Activated T-helper 2 cell treated with anti-CD3 and anti-CD28 coated beads, Interferon-gamma antibody, Interleukin-2, Interleukin-4, amounts not matched to agents 10 μg/mL and 5 μg/mL and 100 μg/mL, durations not matched to agents 14 hours and 24 hours and 36 hours (primary cell): Measurements from ENCODE around the gene GMEB2. TPM values are rescaled to one million over a fixed set of nuclear protein-coding genes. Genes with fewer than 3 reads are reported as not detected.
"Not testable (repeated sequence)": the region's sequence is repeated elsewhere in the genome, so short reads cannot be mapped to it uniquely, and the experiment has no call there.

Source experiments
- DNase-seq: peaks from one replicate; pipeline ENCODE4 v3.0.0; 2021; ENCODE audit warnings: low spot score
- H3K27ac Mint-ChIP-seq: one replicate; pipeline ENCODE4 v1.8.0; 2021; ENCODE audit warnings: mixed read lengths
- H3K27me3 Mint-ChIP-seq: one replicate; pipeline ENCODE4 v1.8.0; 2021; ENCODE audit warnings: low read depth, mixed read lengths
- H3K36me3 Mint-ChIP-seq: one replicate; pipeline ENCODE4 v1.8.0; 2021; ENCODE audit warnings: low read depth, mixed read lengths
- H3K4me1 Mint-ChIP-seq: one replicate; pipeline ENCODE4 v1.8.0; 2021; ENCODE audit warnings: low read depth, mixed read lengths
- H3K4me3 Mint-ChIP-seq: one replicate; pipeline ENCODE4 v1.8.0; 2021; ENCODE audit warnings: low read depth, mild to moderate bottlenecking, moderate library complexity, mixed read lengths
- H3K9me3 Mint-ChIP-seq: one replicate; pipeline ENCODE4 v1.8.0; 2021; ENCODE audit warnings: mixed read lengths
- intact Hi-C: fragments of 100-400 bp; cut with micrococcal nuclease; formaldehyde crosslinking; loops from one replicate; pipeline ENCODE4 v1.15.1; 2023
- total RNA-seq: library from RNA; stranded (reverse); gene quantifications from 2 replicates; pipeline ENCODE4 v1.2.3, GENCODE V29; 2022

The GMEB2 gene
- total RNA-seq, 1 donor from 2014 or later = 13.6 TPM

- Mint-ChIP-seq H3K27me3 (no peaks in the 10 kb centered on the region), H3K4me1 (peaks cover 21% of the 10 kb centered on the region), H3K27ac (peak overlapping the region; percentile 96), H3K4me3 (peak overlapping the region; percentile 99), H3K9me3 (no peaks in the 10 kb centered on the region), H3K36me3 (peaks cover 28% of the 10 kb centered on the region)
- intact Hi-C loops = loop anchor here (1.0 kb wide), 2 partner anchors 8 to 74 kb away; no protein-coding TSS in a partner anchor
- DNase-seq = peak; percentile 94
Measured at GRCh38 chr20:63627129-63627750, 339 bp upstream of the GMEB2 start.

- Mint-ChIP-seq H3K4me1 (peaks cover 21% of the 10 kb centered on the region), H3K4me3 (peak overlapping the region; percentile 71), H3K27me3 (no peaks in the 10 kb centered on the region), H3K9me3 (no peaks in the 10 kb centered on the region), H3K27ac (peak overlapping the region; percentile 83), H3K36me3 (peaks cover 28% of the 10 kb centered on the region)
- intact Hi-C loops = no loop called here
- DNase-seq = no peak
Measured at GRCh38 chr20:63625771-63626423, 1.0 kb downstream of the GMEB2 start.

- Mint-ChIP-seq H3K9me3 (no peaks in the 10 kb centered on the region), H3K27ac (no peak overlapping the region), H3K36me3 (peaks cover 24% of the 10 kb centered on the region), H3K27me3 (no peaks in the 10 kb centered on the region), H3K4me3 (no peak overlapping the region), H3K4me1 (peaks cover 17% of the 10 kb centered on the region)
- intact Hi-C loops = no loop called here
- DNase-seq = no peak
Measured at GRCh38 chr20:63624486-63624885, 2.4 kb downstream of the GMEB2 start.

DNA sequence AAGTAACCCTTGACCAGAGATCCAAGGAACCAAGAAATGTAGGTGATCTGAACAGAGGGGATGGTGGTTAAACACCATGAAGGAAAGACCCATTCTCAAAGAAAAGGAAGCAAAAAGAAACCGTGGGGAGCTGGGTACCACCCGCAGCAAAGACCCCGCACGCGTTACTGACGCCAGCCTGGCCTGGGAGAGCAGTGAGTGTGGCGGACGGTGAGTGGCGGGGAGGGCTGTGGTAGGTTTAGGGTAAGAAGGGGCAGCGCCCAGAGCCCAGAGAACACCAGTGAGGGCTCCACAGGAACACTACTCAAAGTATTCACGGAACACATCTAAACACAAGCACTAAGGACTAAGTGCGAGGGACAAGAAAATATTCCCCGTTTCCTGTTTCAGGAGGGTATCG is 4.2 kb downstream of the GMEB2 start:
- intact Hi-C loops = no loop called here
- no peak overlapping the region for H3K4me3 Mint-ChIP-seq
- H3K9me3 Mint-ChIP-seq = no peaks in the 10 kb centered on the region
- H3K27ac Mint-ChIP-seq = no peak overlapping the region
- peaks cover 8% of the 10 kb centered on the region for H3K4me1 Mint-ChIP-seq
- H3K27me3 Mint-ChIP-seq = no peaks in the 10 kb centered on the region
- H3K36me3 Mint-ChIP-seq = peaks cover 24% of the 10 kb centered on the region
- no peak for DNase-seq

DNA sequence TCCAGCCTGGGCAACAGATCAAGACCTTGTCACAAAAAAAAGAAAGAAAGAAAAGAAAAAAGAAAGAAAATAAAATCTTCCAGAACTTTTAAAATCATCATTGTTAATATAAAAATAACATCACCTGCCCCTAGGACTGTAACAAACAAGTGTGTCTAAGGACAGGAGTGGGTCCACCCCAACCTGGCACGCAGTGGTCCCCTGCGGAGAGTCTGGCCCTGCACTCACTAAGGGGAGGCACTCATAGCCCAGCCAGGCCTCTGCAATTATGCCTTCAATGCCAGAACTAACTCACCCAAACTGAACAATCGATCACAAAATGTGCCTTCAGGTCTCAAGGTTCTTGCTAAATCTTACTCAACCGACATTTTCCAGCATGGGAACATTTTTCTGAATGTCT is 4.8 kb downstream of the GMEB2 start:
- no peak overlapping the region for H3K27ac Mint-ChIP-seq
- H3K27me3 Mint-ChIP-seq = no peaks in the 10 kb centered on the region
- H3K4me1 Mint-ChIP-seq = peaks cover 8% of the 10 kb centered on the region
- no peak overlapping the region for H3K4me3 Mint-ChIP-seq
- no peaks in the 10 kb centered on the region for H3K9me3 Mint-ChIP-seq
- DNase-seq = no peak
- peaks cover 25% of the 10 kb centered on the region for H3K36me3 Mint-ChIP-seq
- intact Hi-C loops = no loop called here

GRCh38 chr20:63620991-63621390 is 5.9 kb downstream of the GMEB2 start:
- intact Hi-C loops = no loop called here
- H3K27ac Mint-ChIP-seq = no peak overlapping the region
- H3K4me1 Mint-ChIP-seq = peaks cover 8% of the 10 kb centered on the region
- no peaks in the 10 kb centered on the region for H3K27me3 Mint-ChIP-seq
- DNase-seq = no peak
- no peaks in the 10 kb centered on the region for H3K9me3 Mint-ChIP-seq
- H3K4me3 Mint-ChIP-seq = no peak overlapping the region
- peaks cover 29% of the 10 kb centered on the region for H3K36me3 Mint-ChIP-seq

DNA sequence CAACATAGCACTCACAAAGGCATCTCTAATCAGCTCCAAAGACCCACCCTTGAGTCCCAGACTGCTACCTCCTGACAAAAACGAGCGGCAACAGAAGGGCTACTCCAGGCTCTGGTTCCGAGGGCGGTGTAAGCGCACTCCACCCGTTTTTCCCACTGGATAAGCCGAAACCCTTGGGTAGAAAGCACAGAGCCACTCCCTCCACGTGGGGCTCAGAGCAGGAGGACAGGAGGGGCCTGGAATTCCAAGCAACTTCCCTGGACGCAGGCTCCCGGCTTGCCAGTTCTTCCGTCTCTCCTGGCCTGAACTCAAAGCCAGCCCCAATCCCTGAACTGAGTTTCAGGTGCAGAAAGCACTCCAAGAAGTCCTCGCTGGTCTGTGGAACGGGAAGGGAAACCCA is 7.4 kb downstream of the GMEB2 start:
- H3K27ac Mint-ChIP-seq = no peak overlapping the region
- intact Hi-C loops = no loop called here
- H3K4me3 Mint-ChIP-seq = no peak overlapping the region
- H3K27me3 Mint-ChIP-seq = no peaks in the 10 kb centered on the region
- H3K9me3 Mint-ChIP-seq = no peaks in the 10 kb centered on the region
- peaks cover 4% of the 10 kb centered on the region for H3K4me1 Mint-ChIP-seq
- no peak for DNase-seq
- peaks cover 33% of the 10 kb centered on the region for H3K36me3 Mint-ChIP-seq

DNA sequence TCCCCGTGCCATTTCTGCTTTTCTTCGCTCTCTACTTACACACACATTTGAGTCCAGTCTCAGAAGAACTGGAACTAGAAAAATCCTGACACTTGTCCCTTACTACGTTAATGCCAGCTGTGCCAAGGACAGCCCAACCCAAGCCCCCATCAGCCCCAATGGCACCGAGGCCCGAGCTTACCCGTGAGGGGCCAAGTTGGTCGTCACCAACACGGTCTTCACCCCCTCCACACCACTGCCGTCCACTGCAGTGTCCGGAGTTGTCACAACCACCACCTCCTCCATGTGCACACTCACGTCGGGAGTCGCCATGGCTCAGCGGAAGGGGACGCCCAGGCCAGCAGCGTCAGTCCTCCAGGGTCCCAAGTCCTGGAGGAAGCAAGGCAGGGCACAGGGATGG is 7.8 kb downstream of the GMEB2 start:
- Mint-ChIP-seq H3K27me3 (no peaks in the 10 kb centered on the region), H3K9me3 (no peaks in the 10 kb centered on the region), H3K36me3 (peaks cover 35% of the 10 kb centered on the region), H3K4me3 (no peak overlapping the region), H3K27ac (no peak overlapping the region), H3K4me1 (peaks cover 3% of the 10 kb centered on the region)
- intact Hi-C loops = no loop called here
- DNase-seq = no peak

DNA sequence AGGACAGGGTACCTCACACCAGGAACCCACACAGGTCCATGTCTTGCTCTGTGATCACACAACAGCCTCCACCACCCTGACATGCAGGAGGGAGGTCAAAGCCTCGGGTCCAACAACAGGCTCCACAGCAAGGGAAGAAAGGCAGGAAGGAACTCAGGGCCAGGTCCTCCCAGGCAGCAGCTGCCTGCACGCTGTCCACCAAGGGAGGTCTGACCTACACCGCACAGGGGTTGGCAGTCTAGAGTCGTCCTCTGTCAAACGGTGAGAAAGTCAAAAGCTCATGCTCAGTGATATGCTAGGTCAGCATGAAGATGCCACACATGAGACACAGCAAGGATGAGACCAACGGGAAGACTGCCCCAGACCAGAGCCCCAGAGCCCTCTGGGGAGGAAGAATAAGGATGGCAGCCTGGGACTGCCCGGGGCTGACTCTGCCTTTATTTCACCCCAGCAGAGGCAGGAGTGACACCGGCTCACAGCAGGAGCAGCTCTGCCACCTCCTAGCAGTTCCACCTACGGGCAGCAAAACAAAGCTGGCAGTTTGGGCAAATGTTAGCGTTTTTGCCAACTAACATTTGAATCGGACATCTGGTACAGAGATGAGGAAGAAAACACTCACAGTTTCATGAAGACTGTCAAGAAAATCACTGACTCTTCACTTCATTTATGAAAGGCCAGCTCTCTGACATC is 8.5 kb downstream of the GMEB2 start:
- intact Hi-C loops = no loop called here
- DNase-seq = no peak
- no peak overlapping the region for H3K4me3 Mint-ChIP-seq
- no peaks in the 10 kb centered on the region for H3K9me3 Mint-ChIP-seq
- peaks cover 3% of the 10 kb centered on the region for H3K4me1 Mint-ChIP-seq
- H3K27ac Mint-ChIP-seq = no peak overlapping the region
- H3K27me3 Mint-ChIP-seq = no peaks in the 10 kb centered on the region
- peaks cover 40% of the 10 kb centered on the region for H3K36me3 Mint-ChIP-seq

DNA sequence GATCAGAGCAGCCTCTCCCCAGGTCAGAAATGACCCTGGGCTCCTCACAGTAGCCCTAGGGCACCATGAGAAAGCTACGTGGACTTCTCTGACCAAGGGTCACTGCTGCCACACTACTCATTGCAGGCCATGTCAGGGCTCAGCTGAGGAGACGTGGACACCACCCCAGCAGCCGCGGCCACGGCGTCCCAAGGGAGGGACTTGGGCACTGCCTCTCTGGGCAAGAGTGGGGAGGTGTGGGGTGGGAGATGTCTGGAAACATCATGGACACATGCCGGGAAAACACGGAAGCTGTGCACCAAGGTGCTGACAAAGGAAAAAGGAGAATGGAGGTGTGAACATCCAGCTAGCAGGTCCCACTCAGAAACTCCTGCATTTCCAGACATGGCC is 9.0 kb downstream of the GMEB2 start:
- H3K27ac Mint-ChIP-seq = no peak overlapping the region
- H3K4me3 Mint-ChIP-seq = no peak overlapping the region
- intact Hi-C loops = no loop called here
- peaks cover 43% of the 10 kb centered on the region for H3K36me3 Mint-ChIP-seq
- H3K9me3 Mint-ChIP-seq = no peaks in the 10 kb centered on the region
- H3K4me1 Mint-ChIP-seq = peaks cover 3% of the 10 kb centered on the region
- no peak for DNase-seq
- no peaks in the 10 kb centered on the region for H3K27me3 Mint-ChIP-seq

DNA sequence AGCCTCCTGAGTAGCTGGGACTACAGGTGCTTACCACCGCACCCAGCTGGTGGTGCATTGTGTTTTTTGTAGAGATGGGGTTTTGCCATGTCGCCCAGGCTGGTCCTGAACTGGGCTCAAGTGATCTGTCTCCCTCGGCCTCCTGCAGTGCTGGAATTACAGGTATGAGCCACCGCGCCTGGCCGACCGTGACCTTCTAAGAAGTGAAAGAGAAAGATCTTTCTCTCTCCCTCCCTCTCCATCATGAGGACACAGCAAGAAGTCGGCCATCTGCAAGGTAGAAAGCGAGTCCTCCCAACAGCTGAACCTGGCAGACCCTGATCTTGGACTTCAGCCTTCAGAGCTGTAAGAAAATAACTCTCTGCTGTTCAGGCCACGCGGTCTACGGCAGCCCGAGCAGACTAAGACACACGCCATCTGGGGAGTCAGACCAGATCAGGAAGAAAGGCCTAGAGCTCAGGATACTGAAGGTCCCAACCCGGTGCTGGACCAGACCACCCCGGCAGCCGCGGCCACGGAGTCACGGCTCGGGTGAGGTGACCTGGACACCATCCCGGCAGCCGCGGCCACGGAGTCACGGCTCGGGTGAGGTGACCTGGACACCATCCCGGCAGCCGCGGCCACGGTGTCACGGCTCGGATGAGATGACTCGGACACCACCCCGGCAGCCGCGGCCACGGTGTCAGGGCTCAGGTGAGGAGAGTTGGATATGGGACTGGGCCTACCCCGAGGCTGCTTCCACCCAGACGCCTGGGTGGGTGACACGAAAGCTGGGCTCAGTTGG is 9.6 kb downstream of the GMEB2 start:
- Mint-ChIP-seq H3K4me1 (no peaks in the 10 kb centered on the region), H3K36me3 (peaks cover 39% of the 10 kb centered on the region), H3K27ac (no peak overlapping the region), H3K27me3 (no peaks in the 10 kb centered on the region), H3K9me3 (no peaks in the 10 kb centered on the region), H3K4me3 (no peak overlapping the region)
- intact Hi-C loops = no loop called here
- DNase-seq = no peak

DNA sequence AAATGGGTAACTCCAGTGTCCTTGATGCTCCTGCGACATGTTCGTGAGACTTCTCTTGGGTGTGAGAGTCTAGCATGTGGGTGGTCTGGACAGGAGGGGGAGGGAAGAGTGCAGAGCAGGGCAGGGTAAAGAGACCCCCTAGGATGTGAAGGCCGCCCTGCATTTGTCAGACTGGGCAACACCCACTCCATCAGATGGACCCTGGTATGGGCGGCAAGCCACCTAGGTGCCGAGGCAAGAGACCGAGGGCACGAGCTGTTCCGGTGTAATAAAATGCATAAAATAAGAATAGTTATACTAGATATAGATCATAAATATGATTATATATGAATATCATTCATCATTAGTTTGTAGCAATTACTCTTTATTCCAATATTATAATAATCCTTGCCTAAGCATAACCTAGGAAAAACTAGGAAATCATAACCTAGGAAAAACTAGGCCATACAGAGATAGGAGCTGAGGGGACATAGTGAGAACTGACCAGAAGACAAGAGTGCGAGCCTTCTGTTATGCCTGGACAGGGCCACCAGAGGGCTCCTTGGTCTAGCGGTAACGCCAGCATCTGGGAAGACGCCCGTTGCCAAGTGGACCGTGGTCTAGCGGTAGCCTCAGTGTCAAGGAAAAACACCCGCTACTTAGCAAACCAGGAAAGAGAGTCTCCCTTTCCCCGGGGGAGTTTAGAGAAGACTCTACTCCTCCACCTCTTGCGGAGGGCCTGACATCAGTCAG is 12.9 kb downstream of the GMEB2 start:
- intact Hi-C loops, H3K27me3 Mint-ChIP-seq, H3K4me3 Mint-ChIP-seq, H3K9me3 Mint-ChIP-seq, DNase-seq, H3K27ac Mint-ChIP-seq, H3K4me1 Mint-ChIP-seq: not testable (repeated sequence)
- H3K36me3 Mint-ChIP-seq = peaks cover 39% of the 10 kb centered on the region
